Endothelial cell of umbilical vein (primary cell): ENCODE measurements around the gene IFI44L.

ENCODE experiments used
- EZH2 ChIP-seq: IDR thresholded peaks from 2 replicates; pipeline ENCODE4 v1.6.1; 2012; ENCODE audit warnings: borderline replicate concordance, low read depth, mild to moderate bottlenecking, moderate library complexity, low read length, inconsistent platforms; ENCODE audit not compliant: severe bottlenecking
- GATA2 ChIP-seq: IDR thresholded peaks from 2 replicates; pipeline ENCODE4 v1.7.0; 2011; ENCODE audit warnings: low read depth, mild to moderate bottlenecking, moderate library complexity, mixed read lengths, low read length; ENCODE audit not compliant: insufficient read length, insufficient read depth
- JUN ChIP-seq: IDR thresholded peaks from 2 replicates; pipeline ENCODE4 v1.6.1; 2011; ENCODE audit warnings: borderline replicate concordance, low read depth; ENCODE audit not compliant: insufficient read length, insufficient read depth
- MYC ChIP-seq: IDR thresholded peaks from one replicate; pipeline ENCODE4 v1.6.1; 2011; ENCODE audit warnings: mild to moderate bottlenecking, low read depth, low read length
- POLR2A ChIP-seq: IDR thresholded peaks from 2 replicates; pipeline ENCODE4 v1.6.1; 2012; ENCODE audit warnings: low read depth, mild to moderate bottlenecking, control low read depth, low read length
- POLR2AphosphoS5 ChIP-seq: IDR thresholded peaks from 2 replicates; pipeline ENCODE4 v1.6.1; 2012; ENCODE audit warnings: low read depth, mild to moderate bottlenecking, control low read depth, low read length, moderate library complexity; ENCODE audit not compliant: insufficient read depth
- TF ChIP-seq, protein P1 (sequence below), 2 donors: IDR thresholded peaks; 1 replicate in 1 of 2; 2 replicates in 1 of 2; pipeline ENCODE4 v1.5.1; 2011; ENCODE audit warnings: low read length in 2 of 2, mild to moderate bottlenecking in 2 of 2, moderate library complexity in 2 of 2, control low read depth in 1 of 2, inconsistent platforms in 1 of 2, low read depth in 1 of 2; ENCODE audit not compliant: insufficient read depth in 1 of 2; ENCODE audit errors: extremely low read depth in 1 of 2
- TF ChIP-seq, protein P2 (sequence below): IDR thresholded peaks from 2 replicates; pipeline ENCODE4 v1.6.1; 2011; ENCODE audit not compliant: insufficient read depth, insufficient read length

DNA sequence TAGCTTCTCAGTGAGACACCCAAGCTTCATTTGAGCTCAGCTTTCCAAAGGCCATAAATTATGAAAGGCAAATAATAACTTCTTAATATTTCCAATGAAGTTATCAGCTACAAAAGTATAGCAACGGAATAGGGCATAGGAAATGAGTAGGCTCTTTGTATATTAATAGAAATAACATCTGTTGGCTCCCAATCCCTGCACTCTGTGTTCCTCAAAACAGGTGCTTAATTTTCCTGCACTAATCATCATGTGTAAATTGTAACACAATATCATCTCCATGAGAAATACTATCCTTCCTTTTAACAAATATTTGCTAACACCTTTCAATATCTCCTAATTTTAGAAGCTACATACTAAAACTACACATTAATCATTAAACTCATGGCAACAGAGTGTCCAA, 19.2 kb upstream of the IFI44L start:
- TF ChIP-seq, protein P1, sequence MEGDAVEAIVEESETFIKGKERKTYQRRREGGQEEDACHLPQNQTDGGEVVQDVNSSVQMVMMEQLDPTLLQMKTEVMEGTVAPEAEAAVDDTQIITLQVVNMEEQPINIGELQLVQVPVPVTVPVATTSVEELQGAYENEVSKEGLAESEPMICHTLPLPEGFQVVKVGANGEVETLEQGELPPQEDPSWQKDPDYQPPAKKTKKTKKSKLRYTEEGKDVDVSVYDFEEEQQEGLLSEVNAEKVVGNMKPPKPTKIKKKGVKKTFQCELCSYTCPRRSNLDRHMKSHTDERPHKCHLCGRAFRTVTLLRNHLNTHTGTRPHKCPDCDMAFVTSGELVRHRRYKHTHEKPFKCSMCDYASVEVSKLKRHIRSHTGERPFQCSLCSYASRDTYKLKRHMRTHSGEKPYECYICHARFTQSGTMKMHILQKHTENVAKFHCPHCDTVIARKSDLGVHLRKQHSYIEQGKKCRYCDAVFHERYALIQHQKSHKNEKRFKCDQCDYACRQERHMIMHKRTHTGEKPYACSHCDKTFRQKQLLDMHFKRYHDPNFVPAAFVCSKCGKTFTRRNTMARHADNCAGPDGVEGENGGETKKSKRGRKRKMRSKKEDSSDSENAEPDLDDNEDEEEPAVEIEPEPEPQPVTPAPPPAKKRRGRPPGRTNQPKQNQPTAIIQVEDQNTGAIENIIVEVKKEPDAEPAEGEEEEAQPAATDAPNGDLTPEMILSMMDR (IDR thresholded peaks at IDR 0.05; ENCODE audit: extremely low read depth in 1 of 2, insufficient read depth in 1 of 2, low read depth in 1 of 2, low read length in 2 of 2) = no peak
- TF ChIP-seq POLR2AphosphoS5 (no peak), POLR2A (no peak), MYC (no peak), EZH2 (no peak), GATA2 (no peak), JUN (no peak)
- TF ChIP-seq, protein P2, sequence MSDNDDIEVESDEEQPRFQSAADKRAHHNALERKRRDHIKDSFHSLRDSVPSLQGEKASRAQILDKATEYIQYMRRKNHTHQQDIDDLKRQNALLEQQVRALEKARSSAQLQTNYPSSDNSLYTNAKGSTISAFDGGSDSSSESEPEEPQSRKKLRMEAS = no peak
